Nephron (organoid): ENCODE measurements around the gene FAM227B.
"Not testable (repeated sequence)": the region's sequence is repeated elsewhere in the genome, so short reads cannot be mapped to it uniquely, and the experiment has no call there.

Experiments used
- H3K27ac Mint-ChIP-seq, 3 experiments: 2 replicates each; pipeline ENCODE4 v1.8.0; 2020; ENCODE audit warnings: mixed read lengths in 3 of 3, mild to moderate bottlenecking in 2 of 3, moderate library complexity in 1 of 3
- H3K27me3 Mint-ChIP-seq: 2 replicates; pipeline ENCODE4 v1.8.0; 2021; ENCODE audit warnings: low read depth, mild to moderate bottlenecking, moderate library complexity, mixed read lengths
- H3K36me3 Mint-ChIP-seq: 2 replicates; pipeline ENCODE4 v1.8.0; 2020; ENCODE audit warnings: low read depth, mixed read lengths
- H3K4me1 Mint-ChIP-seq: 2 replicates; pipeline ENCODE4 v1.8.0; 2020; ENCODE audit warnings: mixed read lengths
- H3K4me3 Mint-ChIP-seq, 3 experiments: 2 replicates each; pipeline ENCODE4 v1.8.0; 2020; ENCODE audit warnings: mild to moderate bottlenecking in 3 of 3, mixed read lengths in 3 of 3, moderate library complexity in 2 of 3
- H3K9me3 Mint-ChIP-seq: 2 replicates; pipeline ENCODE4 v1.8.0; 2020; ENCODE audit warnings: mixed read lengths
- TF ChIP-seq, protein P1 (sequence below), 3 experiments: fragments of 200-600 bp; sonication (generic); IDR thresholded peaks; one replicate each; pipeline ENCODE4 v1.5.0; 2021; ENCODE audit warnings: antibody characterized with exemption in 3 of 3; ENCODE audit not compliant: unreplicated experiment in 3 of 3

The FAM227B gene

DNA sequence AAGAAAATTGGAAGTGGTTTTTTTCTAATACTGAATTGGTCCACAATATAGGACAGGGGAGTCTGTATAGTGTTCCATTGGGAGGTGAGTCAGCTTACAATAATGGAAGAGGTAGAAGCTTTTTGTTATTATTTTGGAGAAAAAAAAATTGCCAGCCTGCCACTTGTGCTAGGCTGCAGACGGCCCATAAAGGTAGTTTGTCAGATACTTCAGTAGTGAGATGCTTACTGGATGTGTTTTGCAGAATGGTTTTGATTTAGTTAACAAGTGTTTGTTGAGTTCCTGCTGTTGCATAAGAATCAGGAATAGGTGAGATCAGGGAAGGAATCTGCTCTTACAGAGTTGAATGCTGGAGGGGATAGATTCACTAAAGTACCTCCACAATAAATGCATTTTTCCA lies 1.3 kb upstream of the FAM227B start:
- H3K27ac Mint-ChIP-seq, result peak overlapping the region; percentile 97 to 100 (median 97)
- peak overlapping the region; percentile 90 to 97 (median 93) for H3K4me3 Mint-ChIP-seq
- TF ChIP-seq, protein P1, sequence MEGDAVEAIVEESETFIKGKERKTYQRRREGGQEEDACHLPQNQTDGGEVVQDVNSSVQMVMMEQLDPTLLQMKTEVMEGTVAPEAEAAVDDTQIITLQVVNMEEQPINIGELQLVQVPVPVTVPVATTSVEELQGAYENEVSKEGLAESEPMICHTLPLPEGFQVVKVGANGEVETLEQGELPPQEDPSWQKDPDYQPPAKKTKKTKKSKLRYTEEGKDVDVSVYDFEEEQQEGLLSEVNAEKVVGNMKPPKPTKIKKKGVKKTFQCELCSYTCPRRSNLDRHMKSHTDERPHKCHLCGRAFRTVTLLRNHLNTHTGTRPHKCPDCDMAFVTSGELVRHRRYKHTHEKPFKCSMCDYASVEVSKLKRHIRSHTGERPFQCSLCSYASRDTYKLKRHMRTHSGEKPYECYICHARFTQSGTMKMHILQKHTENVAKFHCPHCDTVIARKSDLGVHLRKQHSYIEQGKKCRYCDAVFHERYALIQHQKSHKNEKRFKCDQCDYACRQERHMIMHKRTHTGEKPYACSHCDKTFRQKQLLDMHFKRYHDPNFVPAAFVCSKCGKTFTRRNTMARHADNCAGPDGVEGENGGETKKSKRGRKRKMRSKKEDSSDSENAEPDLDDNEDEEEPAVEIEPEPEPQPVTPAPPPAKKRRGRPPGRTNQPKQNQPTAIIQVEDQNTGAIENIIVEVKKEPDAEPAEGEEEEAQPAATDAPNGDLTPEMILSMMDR (IDR thresholded peaks at IDR 0.05; ENCODE audit: unreplicated experiment in 3 of 3), result no peak
- H3K36me3 Mint-ChIP-seq, result peaks cover 50% of the 10 kb centered on the region
- H3K27me3 Mint-ChIP-seq, result no peaks in the 10 kb centered on the region
- peaks cover 47% of the 10 kb centered on the region for H3K4me1 Mint-ChIP-seq
- peaks cover 11% of the 10 kb centered on the region for H3K9me3 Mint-ChIP-seq

DNA sequence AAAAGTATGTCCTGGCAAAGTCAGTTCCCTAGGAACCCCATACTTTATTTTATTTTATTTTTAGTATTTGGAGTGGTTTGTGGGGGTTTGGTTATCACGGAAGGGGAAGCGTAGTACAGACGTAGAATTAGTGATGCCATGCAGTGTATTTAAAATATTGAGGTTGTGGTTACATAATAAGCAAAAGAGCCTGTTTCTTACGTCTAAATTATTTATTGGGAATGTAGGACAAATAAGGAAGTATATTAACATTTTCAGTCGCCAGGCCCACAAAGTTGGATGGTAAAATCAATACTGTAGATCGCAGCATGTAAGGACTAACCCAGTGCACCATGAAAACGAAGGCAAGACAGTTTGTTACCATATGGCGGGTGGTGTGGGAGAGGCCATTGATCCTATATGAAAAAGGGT lies 788 bp upstream of the FAM227B start:
- Mint-ChIP-seq H3K4me3 (peak overlapping the region; percentile 90 to 97 (median 93)), H3K9me3 (peaks cover 11% of the 10 kb centered on the region), H3K4me1 (peaks cover 47% of the 10 kb centered on the region)

DNA sequence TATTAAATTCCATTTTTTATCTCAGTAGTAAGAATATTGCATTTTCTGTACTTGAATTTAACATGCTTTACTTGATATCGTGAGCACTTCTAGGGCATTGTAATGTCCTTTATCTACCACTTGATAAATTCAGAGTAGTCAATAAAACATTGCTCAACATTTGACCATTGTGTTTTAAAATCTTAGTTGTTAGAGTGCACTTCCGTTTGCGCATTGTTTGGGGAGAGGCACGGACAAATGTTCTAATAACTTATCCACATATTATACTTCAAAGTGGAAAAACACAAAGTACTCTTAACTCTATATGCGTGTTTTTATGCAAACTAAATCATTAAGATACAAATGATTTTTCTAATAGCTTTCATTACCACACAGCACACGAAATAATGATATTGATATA lies 419 bp downstream of the FAM227B start:
- H3K27ac Mint-ChIP-seq, result peak overlapping the region; percentile 97 to 100 (median 97)
- no peaks in the 10 kb centered on the region for H3K27me3 Mint-ChIP-seq
- H3K36me3 Mint-ChIP-seq, result peaks cover 52% of the 10 kb centered on the region
- H3K4me1 Mint-ChIP-seq, result peaks cover 47% of the 10 kb centered on the region
- H3K4me3 Mint-ChIP-seq, result peak overlapping the region; percentile 90 to 97 (median 93)
- TF ChIP-seq, protein P1 (IDR thresholded peaks at IDR 0.05; ENCODE audit: unreplicated experiment in 3 of 3), result no peak
- H3K9me3 Mint-ChIP-seq, result peaks cover 17% of the 10 kb centered on the region

More for the DNA sequence above, 788 bp upstream of the FAM227B start:
- peak overlapping the region; percentile 97 to 100 (median 97) for H3K27ac Mint-ChIP-seq
- H3K36me3 Mint-ChIP-seq, result peaks cover 51% of the 10 kb centered on the region
- H3K27me3 Mint-ChIP-seq, result no peaks in the 10 kb centered on the region
- TF ChIP-seq, protein P1 (IDR thresholded peaks at IDR 0.05; ENCODE audit: unreplicated experiment in 3 of 3), result no peak

DNA sequence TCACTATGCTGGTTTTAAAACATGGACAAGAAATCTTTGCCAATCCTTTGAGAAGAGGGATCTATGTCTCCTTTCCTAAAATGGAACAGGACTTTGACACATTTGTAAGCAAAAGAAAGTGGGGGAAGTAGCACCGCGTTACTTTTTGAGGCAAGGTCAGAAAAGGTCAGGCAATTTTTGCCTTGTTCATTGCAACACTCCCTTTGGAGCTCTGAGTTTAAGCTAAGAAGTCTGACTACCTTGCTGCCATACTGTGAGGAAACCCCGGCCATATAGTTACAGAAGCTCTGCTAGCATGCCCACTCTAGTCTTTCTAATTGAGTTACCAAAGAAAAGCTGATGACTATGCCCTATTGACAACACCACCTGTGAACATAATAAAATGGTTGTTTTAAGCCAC lies 1.4 kb downstream of the FAM227B start:
- no peaks in the 10 kb centered on the region for H3K27me3 Mint-ChIP-seq
- peaks cover 47% of the 10 kb centered on the region for H3K4me1 Mint-ChIP-seq
- H3K9me3 Mint-ChIP-seq, result peaks cover 25% of the 10 kb centered on the region
- peak overlapping the region; percentile 57 to 80 (median 58) for H3K4me3 Mint-ChIP-seq
- H3K36me3 Mint-ChIP-seq, result peaks cover 57% of the 10 kb centered on the region
- TF ChIP-seq, protein P1 (IDR thresholded peaks at IDR 0.05; ENCODE audit: unreplicated experiment in 3 of 3), result no peak
- peak overlapping the region; percentile 97 to 100 (median 97) for H3K27ac Mint-ChIP-seq

DNA sequence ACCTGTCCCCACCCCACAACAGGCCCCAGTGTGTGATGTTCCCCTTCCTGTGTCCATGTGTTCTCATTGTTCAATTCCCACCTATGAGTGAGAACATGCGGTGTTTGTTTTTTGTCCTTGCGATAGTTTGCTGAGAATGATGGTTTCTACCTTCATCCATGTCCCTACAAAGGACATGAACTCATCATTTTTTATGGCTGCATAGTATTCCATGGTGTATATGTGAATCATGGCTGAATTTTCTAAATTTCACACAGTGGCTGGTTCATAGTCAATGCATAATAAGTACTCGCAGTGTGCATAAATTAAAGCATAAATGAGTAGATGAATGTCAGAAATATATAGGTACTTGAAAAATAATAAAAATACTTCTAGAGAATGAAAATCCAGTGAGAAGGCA lies 8.4 kb downstream of the FAM227B start:
- not testable (repeated sequence) for H3K4me3 Mint-ChIP-seq, H3K4me1 Mint-ChIP-seq, H3K27me3 Mint-ChIP-seq, H3K27ac Mint-ChIP-seq
- peaks cover 54% of the 10 kb centered on the region for H3K36me3 Mint-ChIP-seq
- H3K9me3 Mint-ChIP-seq, result peaks cover 21% of the 10 kb centered on the region

DNA sequence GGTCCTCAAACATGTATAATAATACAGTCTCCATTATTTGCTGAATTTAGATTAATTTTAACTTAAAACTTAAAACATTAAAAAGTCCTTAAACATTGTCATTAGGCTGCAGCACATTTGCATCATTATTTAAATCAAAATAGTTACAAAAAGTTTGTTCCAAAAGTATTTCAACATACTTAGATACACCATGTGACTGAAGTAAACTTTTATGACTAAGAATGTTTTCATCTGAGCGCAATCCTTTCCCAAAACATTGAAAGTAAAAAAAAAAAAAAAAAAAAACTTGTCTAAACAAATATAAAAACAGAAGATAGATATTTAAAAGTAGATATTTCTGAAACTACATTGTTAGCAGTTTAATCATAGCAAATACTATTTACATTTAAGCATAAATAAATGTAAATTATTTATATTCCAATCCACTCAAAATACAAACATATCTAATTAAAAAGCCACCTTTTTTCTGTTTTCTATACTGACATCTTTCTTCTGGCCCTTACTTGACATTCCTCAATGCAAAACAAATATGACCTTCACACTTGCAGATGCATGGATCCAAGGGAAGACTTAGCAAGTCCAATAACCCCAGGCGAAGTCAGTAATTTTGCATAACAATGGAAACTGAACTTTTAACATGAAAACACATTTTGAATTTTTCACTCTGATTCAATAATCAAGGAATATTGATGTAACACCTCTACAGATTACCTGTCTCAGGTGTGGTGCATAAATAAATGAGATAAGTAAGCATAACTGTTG lies 10.3 kb downstream of the FAM227B start:
- H3K36me3 Mint-ChIP-seq, result peaks cover 57% of the 10 kb centered on the region
- TF ChIP-seq, protein P1 (IDR thresholded peaks at IDR 0.05; ENCODE audit: unreplicated experiment in 3 of 3), result no peak
- H3K27me3 Mint-ChIP-seq, result no peaks in the 10 kb centered on the region
- peaks cover 17% of the 10 kb centered on the region for H3K9me3 Mint-ChIP-seq
- no peaks in the 10 kb centered on the region for H3K4me1 Mint-ChIP-seq
- H3K27ac Mint-ChIP-seq, result no peak overlapping the region
- no peak overlapping the region for H3K4me3 Mint-ChIP-seq
